GM12891 (cell line): Measurements from ENCODE around the gene CERS3.

Experiments used
- POLR2A ChIP-seq: IDR thresholded peaks from 2 replicates; pipeline ENCODE4 v1.6.1; 2011; ENCODE audit warnings: low read depth, low read length, control low read depth
- POLR2AphosphoS5 ChIP-seq: IDR thresholded peaks from 2 replicates; pipeline ENCODE4 v1.6.1; 2011; ENCODE audit warnings: low read depth, low read length, control low read depth
- TAF1 ChIP-seq: IDR thresholded peaks from 2 replicates; pipeline ENCODE4 v1.6.1; 2011; ENCODE audit warnings: low read depth, low read length, control low read depth

DNA sequence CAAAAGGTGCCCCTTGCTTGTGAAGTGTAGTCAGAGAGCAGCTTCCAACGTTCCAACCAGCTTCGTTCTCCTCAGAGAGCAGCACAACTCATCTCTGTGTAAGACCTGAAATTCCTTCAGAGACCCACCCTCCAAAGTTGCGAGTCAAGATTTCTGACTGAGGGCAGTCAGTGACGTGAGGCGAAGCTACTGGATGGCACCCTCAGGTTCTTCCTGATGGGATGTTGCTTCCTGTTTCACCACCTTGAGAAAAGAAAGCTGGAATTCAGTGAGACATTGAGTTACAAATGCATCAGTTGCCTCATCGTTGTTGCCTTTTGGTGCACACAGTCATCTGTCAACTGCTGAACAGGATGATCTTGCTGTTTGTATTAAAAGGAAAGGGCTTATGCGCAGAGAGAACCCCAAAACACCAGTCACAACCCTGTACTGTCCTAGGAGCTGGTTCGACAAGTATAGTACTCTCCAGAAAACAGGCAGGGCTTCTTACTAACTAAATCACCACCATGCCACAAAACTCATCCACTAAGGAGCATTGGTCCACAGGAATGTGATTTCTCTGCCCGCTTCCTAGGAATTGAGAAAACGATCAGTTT, at the start of gene CERS3:
- TF ChIP-seq POLR2A (no peak), TAF1 (no peak), POLR2AphosphoS5 (no peak)
